SK-N-SH treated with all-trans-retinoic acid at 6 μM for 48 hours (cell line): ENCODE results near the gene CFL2.

Experiments used
- ATAC-seq: fragments of 200-7000 bp; cut with Tn5 transposase; 3 replicates; pipeline ENCODE4 v1.9.1; 2020; ENCODE audit warnings: mild to moderate bottlenecking, moderate library complexity
- ARNTL ChIP-seq: fragments of 450-650 bp; formaldehyde crosslinking; IDR thresholded peaks from 2 replicates; pipeline ENCODE4 v1.5.0; 2020; ENCODE audit warnings: low read depth, mild to moderate bottlenecking, moderate library complexity, borderline replicate concordance
- BACH2 ChIP-seq: fragments of 250-450 bp; sonication (Bioruptor Pico); IDR thresholded peaks from 2 replicates; pipeline ENCODE4 v1.9.0; 2021; ENCODE audit warnings: mild to moderate bottlenecking, borderline replicate concordance
- CSDC2 ChIP-seq: fragments of 250-450 bp; sonication (Bioruptor Pico); IDR thresholded peaks from 2 replicates; pipeline ENCODE4 v1.5.0; 2020; ENCODE audit warnings: mild to moderate bottlenecking, moderate library complexity
- CSRNP3 ChIP-seq: fragments of 250-450 bp; sonication (Bioruptor Pico); IDR thresholded peaks from 2 replicates; pipeline ENCODE4 v1.5.1; 2021; ENCODE audit warnings: mild to moderate bottlenecking, moderate library complexity
- ESRRG ChIP-seq: fragments of 250-450 bp; sonication (Bioruptor Pico); IDR thresholded peaks from 2 replicates; pipeline ENCODE4 v1.6.1; 2021; ENCODE audit warnings: mild to moderate bottlenecking
- GLIS3 ChIP-seq: fragments of 250-450 bp; sonication (Bioruptor Pico); IDR thresholded peaks from 2 replicates; pipeline ENCODE4 v1.5.0; 2020; ENCODE audit warnings: mild to moderate bottlenecking, moderate library complexity
- ISL1 ChIP-seq: fragments of 250-450 bp; sonication (Bioruptor Pico); IDR thresholded peaks from 2 replicates; pipeline ENCODE4 v2.1.2; 2022; ENCODE audit warnings: mild to moderate bottlenecking, moderate library complexity
- OSR1 ChIP-seq: fragments of 250-450 bp; sonication (Bioruptor Pico); IDR thresholded peaks from 2 replicates; pipeline ENCODE4 v1.8.0; 2022; ENCODE audit warnings: moderate library complexity, mild to moderate bottlenecking, inconsistent platforms
- PATZ1 ChIP-seq: fragments of 250-450 bp; sonication (Bioruptor Pico); IDR thresholded peaks from 2 replicates; pipeline ENCODE4 v1.8.0; 2020; ENCODE audit warnings: mild to moderate bottlenecking, moderate library complexity, borderline replicate concordance
- POU6F1 ChIP-seq: fragments of 250-450 bp; sonication (Bioruptor Pico); IDR thresholded peaks from 2 replicates; pipeline ENCODE4 v1.8.0; 2021; ENCODE audit warnings: low read depth, mild to moderate bottlenecking, moderate library complexity, borderline replicate concordance
- PPARA ChIP-seq: fragments of 250-450 bp; sonication (Bioruptor Pico); IDR thresholded peaks from 2 replicates; pipeline ENCODE4 v1.5.0; 2020; ENCODE audit warnings: mild to moderate bottlenecking, borderline replicate concordance
- RARB ChIP-seq: fragments of 250-450 bp; sonication (Bioruptor Pico); IDR thresholded peaks from 2 replicates; pipeline ENCODE4 v1.8.0; 2021; ENCODE audit warnings: mild to moderate bottlenecking, moderate library complexity
- SNAI2 ChIP-seq: fragments of 250-450 bp; sonication (Bioruptor Pico); IDR thresholded peaks from 2 replicates; pipeline ENCODE4 v1.5.0; 2020; ENCODE audit warnings: mild to moderate bottlenecking, moderate library complexity
- TCF4 ChIP-seq: fragments of 250-450 bp; sonication (Bioruptor Pico); IDR thresholded peaks from 2 replicates; pipeline ENCODE4 v1.8.0; 2021; ENCODE audit warnings: mild to moderate bottlenecking, moderate library complexity, borderline replicate concordance
- TOX ChIP-seq: fragments of 250-450 bp; sonication (Bioruptor Pico); IDR thresholded peaks from 2 replicates; pipeline ENCODE4 v1.8.0; 2021; ENCODE audit warnings: mild to moderate bottlenecking, moderate library complexity, borderline replicate concordance
- TSHZ2 ChIP-seq: fragments of 250-450 bp; sonication (Bioruptor Pico); IDR thresholded peaks from 2 replicates; pipeline ENCODE4 v1.5.0; 2020; ENCODE audit warnings: mild to moderate bottlenecking, moderate library complexity
- ZC3H10 ChIP-seq: fragments of 250-450 bp; sonication (Bioruptor Pico); IDR thresholded peaks from 2 replicates; pipeline ENCODE4 v1.5.1; 2021; ENCODE audit warnings: mild to moderate bottlenecking, moderate library complexity
- ZFP3 ChIP-seq: fragments of 250-450 bp; sonication (Bioruptor Pico); IDR thresholded peaks from 2 replicates; pipeline ENCODE4 v1.5.0; 2020; ENCODE audit warnings: mild to moderate bottlenecking, moderate library complexity
- ZNF565 ChIP-seq: fragments of 450-650 bp; formaldehyde crosslinking; conservative IDR thresholded peaks from 2 replicates; pipeline ENCODE4 v1.5.0; 2020; ENCODE audit warnings: low read depth, mild to moderate bottlenecking, moderate library complexity
- ZNF70 ChIP-seq: fragments of 450-650 bp; formaldehyde crosslinking; IDR thresholded peaks from 2 replicates; pipeline ENCODE4 v1.5.0; 2020; ENCODE audit warnings: mild to moderate bottlenecking, moderate library complexity
- ZNF8 ChIP-seq: fragments of 450-650 bp; formaldehyde crosslinking; IDR thresholded peaks from 2 replicates; pipeline ENCODE4 v1.5.0; 2020; ENCODE audit warnings: mild to moderate bottlenecking, moderate library complexity

Gene CFL2

GRCh38 chr14:34688470-34689206 is 25.8 kb downstream of the CFL2 start:
- no peak for TF ChIP-seq ZFP3 (CRISPR knock-in tag)
- TF ChIP-seq TSHZ2 (CRISPR knock-in tag), result no peak
- no peak for TF ChIP-seq GLIS3 (CRISPR knock-in tag)
- no peak for TF ChIP-seq ISL1 (CRISPR knock-in tag)
- no peak for TF ChIP-seq ARNTL (CRISPR knock-in tag)
- TF ChIP-seq TCF4 (CRISPR knock-in tag), result no peak
- no peak for TF ChIP-seq SNAI2 (CRISPR knock-in tag)
- no peak for TF ChIP-seq ESRRG
- no peak for TF ChIP-seq ZNF8 (CRISPR knock-in tag)
- TF ChIP-seq RARB, result no peak
- no peak for TF ChIP-seq TOX
- no peak for TF ChIP-seq ZNF565 (CRISPR knock-in tag)
- no peak for TF ChIP-seq PPARA (CRISPR knock-in tag)
- TF ChIP-seq CSDC2 (CRISPR knock-in tag), result no peak
- ATAC-seq, result peak; percentile 42; the same call in 1 of the 3 replicates

GRCh38 chr14:34685819-34686428 is 28.5 kb downstream of the CFL2 start:
- ATAC-seq, result no peak
- no peak for TF ChIP-seq GLIS3 (CRISPR knock-in tag)
- TF ChIP-seq ZNF8 (CRISPR knock-in tag), result no peak
- no peak for TF ChIP-seq BACH2 (CRISPR knock-in tag)
- TF ChIP-seq PPARA (CRISPR knock-in tag), result no peak
- TF ChIP-seq ZC3H10 (CRISPR knock-in tag), result no peak
- no peak for TF ChIP-seq ARNTL (CRISPR knock-in tag)
- no peak for TF ChIP-seq SNAI2 (CRISPR knock-in tag)
- no peak for TF ChIP-seq ESRRG
- TF ChIP-seq PATZ1 (CRISPR knock-in tag), result no peak
- TF ChIP-seq CSDC2 (CRISPR knock-in tag), result no peak
- TF ChIP-seq RARB, result no peak
- no peak for TF ChIP-seq TCF4 (CRISPR knock-in tag)
- no peak for TF ChIP-seq TOX
- TF ChIP-seq ISL1 (CRISPR knock-in tag), result no peak
- no peak for TF ChIP-seq ZNF565 (CRISPR knock-in tag)
- TF ChIP-seq, all 23 proteins: peak for 0

GRCh38 chr14:34684578-34684977 is 29.8 kb downstream of the CFL2 start:
- no peak for ATAC-seq
- TF ChIP-seq CSDC2 (CRISPR knock-in tag), result no peak
- no peak for TF ChIP-seq TSHZ2 (CRISPR knock-in tag)
- no peak for TF ChIP-seq ZNF70
- no peak for TF ChIP-seq GLIS3 (CRISPR knock-in tag)
- no peak for TF ChIP-seq ZFP3 (CRISPR knock-in tag)
- TF ChIP-seq POU6F1 (CRISPR knock-in tag), result no peak
- TF ChIP-seq ZC3H10 (CRISPR knock-in tag), result no peak
- no peak for TF ChIP-seq CSRNP3 (CRISPR knock-in tag)
- no peak for TF ChIP-seq ARNTL (CRISPR knock-in tag)
- TF ChIP-seq ESRRG, result no peak
- TF ChIP-seq SNAI2 (CRISPR knock-in tag), result no peak
- no peak for TF ChIP-seq ISL1 (CRISPR knock-in tag)
- no peak for TF ChIP-seq PATZ1 (CRISPR knock-in tag)
- TF ChIP-seq ZNF565 (CRISPR knock-in tag), result no peak
- TF ChIP-seq ZNF8 (CRISPR knock-in tag), result no peak
- TF ChIP-seq OSR1 (CRISPR knock-in tag), result no peak
- TF ChIP-seq TCF4 (CRISPR knock-in tag), result no peak
- TF ChIP-seq BACH2 (CRISPR knock-in tag), result no peak
